Measurements from ENCODE around the gene KCNK18.
"Not testable (repeated sequence)": the region's sequence is repeated elsewhere in the genome, so short reads cannot be mapped to it uniquely, and the experiment has no call there.

KCNK18 gene

GRCh38 chr10:117222976-117223692 lies 25.8 kb downstream of the KCNK18 start:
- no peak for DNase-seq

GRCh38 chr10:117223693-117224430 lies 26.6 kb downstream of the KCNK18 start:
- DNase-seq, result no peak

GRCh38 chr10:117224881-117225280 lies 27.6 kb downstream of the KCNK18 start:
- DNase-seq, result no peak

GRCh38 chr10:117226813-117227451 lies 29.6 kb downstream of the KCNK18 start:
- peak; percentile 5 for DNase-seq

- DNase-seq, result no peak
Measured at GRCh38 chr10:117228210-117228609, 30.9 kb downstream of the KCNK18 start.

GRCh38 chr10:117230107-117230506 lies 32.8 kb downstream of the KCNK18 start:
- DNase-seq, result not testable (repeated sequence)

- DNase-seq, result no peak
Measured at GRCh38 chr10:117237401-117237991, 40.2 kb downstream of the KCNK18 start.

GRCh38 chr10:117239051-117239450 lies 41.8 kb downstream of the KCNK18 start:
- no peak for DNase-seq

- DNase-seq, result no peak
Measured at GRCh38 chr10:117239721-117240620, 42.7 kb downstream of the KCNK18 start.

GRCh38 chr10:117240621-117241529 lies 43.6 kb downstream of the KCNK18 start, which contains the start of gene SLC18A2:
TSS of gene SLC18A2 (plus strand) at chr10:117241114. CDS start at chr10:117241694, 580 bp downstream.
- no peak for DNase-seq

- no peak for DNase-seq
Measured at GRCh38 chr10:117241541-117242462, 44.5 kb downstream of the KCNK18 start.

- no peak for DNase-seq
Measured at GRCh38 chr10:117242463-117242832, 45.2 kb downstream of the KCNK18 start.

GRCh38 chr10:117246997-117247671 lies 49.8 kb downstream of the KCNK18 start:
- DNase-seq, result no peak

- DNase-seq, result no peak
Measured at GRCh38 chr10:117248750-117249465, 51.6 kb downstream of the KCNK18 start.

GRCh38 chr10:117249493-117250093 lies 52.3 kb downstream of the KCNK18 start:
- no peak for DNase-seq

- DNase-seq, result no peak
Measured at GRCh38 chr10:117250411-117250810, 53.1 kb downstream of the KCNK18 start.

GRCh38 chr10:117253908-117254307 lies 56.6 kb downstream of the KCNK18 start:
- no peak for DNase-seq

- DNase-seq, result no peak
Measured at GRCh38 chr10:117254338-117254737, 57.0 kb downstream of the KCNK18 start.
